MM.1S (cell line): Measurements from ENCODE around the gene DIO1.

ENCODE experiments used
- DNase-seq: peaks from one replicate; pipeline ENCODE4 v3.0.0-alpha.2; 2015
- H2AFZ ChIP-seq: fragments of 300-600 bp; sonication (generic); 2 replicates; pipeline ENCODE4 v1.6.0; 2016; ENCODE audit warnings: antibody characterized with exemption, low read length
- H3F3A ChIP-seq: fragments of 300-600 bp; sonication (generic); 2 replicates; pipeline ENCODE4 v1.6.1; 2016; ENCODE audit warnings: mild to moderate bottlenecking, antibody characterized with exemption, low read length, moderate library complexity, mixed read lengths; ENCODE audit not compliant: insufficient read depth
- H3K27ac ChIP-seq: fragments of 300-600 bp; sonication (generic); 2 replicates; pipeline ENCODE4 v1.5.1; 2016; ENCODE audit warnings: mild to moderate bottlenecking, low read length
- H3K27me3 ChIP-seq: fragments of 300-600 bp; sonication (generic); replicated peaks from 2 replicates; pipeline ENCODE4 v1.6.0; 2016; ENCODE audit warnings: low read length; ENCODE audit not compliant: insufficient read depth
- H3K36me3 ChIP-seq: fragments of 300-600 bp; sonication (generic); replicated peaks from 2 replicates; pipeline ENCODE4 v1.6.1; 2016; ENCODE audit warnings: mild to moderate bottlenecking, low read length, mixed read lengths; ENCODE audit not compliant: insufficient read depth
- H3K4me1 ChIP-seq: fragments of 300-600 bp; sonication (generic); 2 replicates; pipeline ENCODE4 v1.6.1; 2016; ENCODE audit warnings: low read length, mixed read lengths
- H3K4me2 ChIP-seq: fragments of 300-600 bp; sonication (generic); 2 replicates; pipeline ENCODE4 v1.6.0; 2016; ENCODE audit warnings: low read depth, low read length
- H3K4me3 ChIP-seq: fragments of 300-600 bp; sonication (generic); 2 replicates; pipeline ENCODE4 v1.5.1; 2016; ENCODE audit warnings: low read length, mixed read lengths
- H3K79me2 ChIP-seq: fragments of 300-600 bp; sonication (generic); 2 replicates; pipeline ENCODE4 v1.6.1; 2016; ENCODE audit warnings: mixed run types, low read length, mixed read lengths
- H3K9ac ChIP-seq: fragments of 300-600 bp; sonication (generic); 2 replicates; pipeline ENCODE4 v1.6.1; 2016; ENCODE audit warnings: low read length, mixed read lengths
- H3K9me2 ChIP-seq: fragments of 300-600 bp; sonication (generic); replicated peaks from 2 replicates; pipeline ENCODE4 v1.6.1; 2016; ENCODE audit warnings: mild to moderate bottlenecking, low read length, mixed read lengths; ENCODE audit not compliant: insufficient read depth
- H3K9me3 ChIP-seq: fragments of 300-600 bp; sonication (generic); replicated peaks from 2 replicates; pipeline ENCODE4 v1.6.1; 2016; ENCODE audit warnings: mild to moderate bottlenecking, low read length, mixed read lengths; ENCODE audit not compliant: insufficient read depth
- H4K20me1 ChIP-seq: fragments of 300-600 bp; sonication (generic); 2 replicates; pipeline ENCODE4 v1.6.1; 2016; ENCODE audit warnings: mild to moderate bottlenecking, low read length, moderate library complexity, mixed read lengths; ENCODE audit not compliant: insufficient read depth
- CTCF ChIP-seq: fragments of 300-600 bp; sonication (generic); IDR thresholded peaks from 2 replicates; pipeline ENCODE4 v1.5.1; 2016; ENCODE audit warnings: antibody characterized with exemption, low read length, mixed read lengths
- EZH2 ChIP-seq: fragments of 300-600 bp; sonication (generic); optimal IDR thresholded peaks from 2 replicates; pipeline ENCODE3; 2017; ENCODE audit warnings: low read depth, mild to moderate bottlenecking, antibody characterized with exemption, low read length, mixed read lengths
- EZH2phosphoT487 ChIP-seq: fragments of 300-600 bp; sonication (generic); IDR thresholded peaks from 2 replicates; pipeline ENCODE4 v1.6.1; 2018; ENCODE audit warnings: antibody characterized with exemption, low read length

The DIO1 gene

GRCh38 chr1:53954128-53954527 is 60.1 kb downstream of the DIO1 start:
- Histone ChIP-seq H3K4me2 (no peak overlapping the region), H3K9ac (no peak overlapping the region), H3K79me2 (peaks cover 20% of the 10 kb centered on the region), H3K27ac (no peak overlapping the region), H3F3A (no peaks in the 10 kb centered on the region), H3K4me3 (no peak overlapping the region), H3K4me1 (no peaks in the 10 kb centered on the region), H3K27me3 (no peaks in the 10 kb centered on the region), H2AFZ (no peak overlapping the region), H3K9me3 (no peaks in the 10 kb centered on the region), H4K20me1 (no peaks in the 10 kb centered on the region), H3K9me2 (no peaks in the 10 kb centered on the region), H3K36me3 (no peaks in the 10 kb centered on the region; the same call in 1 of the 2 replicates)
- no peak for TF ChIP-seq CTCF
- no peak for TF ChIP-seq EZH2phosphoT487
- no peak for TF ChIP-seq EZH2
- no peak for DNase-seq

- Histone ChIP-seq H3K27ac (no peak overlapping the region), H2AFZ (no peak overlapping the region), H4K20me1 (no peaks in the 10 kb centered on the region), H3F3A (no peaks in the 10 kb centered on the region), H3K36me3 (peaks cover 7% of the 10 kb centered on the region; the same call in 1 of the 2 replicates), H3K4me3 (no peak overlapping the region), H3K9me2 (no peaks in the 10 kb centered on the region), H3K4me2 (no peak overlapping the region), H3K4me1 (no peaks in the 10 kb centered on the region), H3K79me2 (no peaks in the 10 kb centered on the region), H3K9ac (no peak overlapping the region), H3K9me3 (no peaks in the 10 kb centered on the region), H3K27me3 (no peaks in the 10 kb centered on the region)
- no peak for DNase-seq
- TF ChIP-seq EZH2phosphoT487 (no peak), CTCF (no peak), EZH2 (no peak)
Measured at GRCh38 chr1:53956308-53957168, 62.6 kb downstream of the DIO1 start.

- no peaks in the 10 kb centered on the region for H4K20me1 ChIP-seq
- no peaks in the 10 kb centered on the region for H3K9me2 ChIP-seq
- no peaks in the 10 kb centered on the region for H3K9me3 ChIP-seq
- H3K9ac ChIP-seq, result no peak overlapping the region
- H3K4me2 ChIP-seq, result no peak overlapping the region
- no peak overlapping the region for H2AFZ ChIP-seq
- peaks cover 7% of the 10 kb centered on the region; the same call in 1 of the 2 replicates for H3K36me3 ChIP-seq
- H3K27me3 ChIP-seq, result no peaks in the 10 kb centered on the region
- no peaks in the 10 kb centered on the region for H3F3A ChIP-seq
- TF ChIP-seq CTCF (no peak), EZH2 (no peak), EZH2phosphoT487 (no peak)
- no peaks in the 10 kb centered on the region for H3K4me1 ChIP-seq
- DNase-seq, result no peak
- no peaks in the 10 kb centered on the region for H3K79me2 ChIP-seq
- no peak overlapping the region for H3K27ac ChIP-seq
- H3K4me3 ChIP-seq, result no peak overlapping the region
Measured at GRCh38 chr1:53957194-53957818, 63.3 kb downstream of the DIO1 start.
